Measurements from ENCODE around the gene PRKCSH.
"Not testable (repeated sequence)": the region's sequence is repeated elsewhere in the genome, so short reads cannot be mapped to it uniquely, and the experiment has no call there.

The PRKCSH gene

GRCh38 chr19:11435057-11435832 is at the start of gene PRKCSH, which contains the start of gene ODAD3:
Gene PRKCSH (plus strand): TSS chr19:11435635. CDS start chr19:11436118, 483 bp downstream.
Gene ODAD3 (minus strand): TSS chr19:11435121. CDS start chr19:11435016, 105 bp downstream.
- peak; percentile 99 for DNase-seq

- DNase-seq, result no peak
Measured at GRCh38 chr19:11387162-11388034, 48.0 kb upstream of the PRKCSH start.

- DNase-seq, result no peak
Measured at GRCh38 chr19:11390359-11390758, 45.1 kb upstream of the PRKCSH start.

- DNase-seq, result no peak
Measured at GRCh38 chr19:11390933-11391680, 44.3 kb upstream of the PRKCSH start.

GRCh38 chr19:11397089-11397610 is 38.3 kb upstream of the PRKCSH start:
- DNase-seq, result no peak

- no peak for DNase-seq
Measured at GRCh38 chr19:11399667-11400066, 35.8 kb upstream of the PRKCSH start.

GRCh38 chr19:11400798-11401197 is 34.6 kb upstream of the PRKCSH start:
- DNase-seq, result no peak

- no peak for DNase-seq
Measured at GRCh38 chr19:11401808-11402543, 33.5 kb upstream of the PRKCSH start.

- DNase-seq, result no peak
Measured at GRCh38 chr19:11404588-11405222, 30.7 kb upstream of the PRKCSH start.

- no peak for DNase-seq
Measured at GRCh38 chr19:11405846-11406643, 29.4 kb upstream of the PRKCSH start.

GRCh38 chr19:11406703-11407236 is 28.7 kb upstream of the PRKCSH start:
- not testable (repeated sequence) for DNase-seq

- no peak for DNase-seq
Measured at GRCh38 chr19:11408591-11408990, 26.8 kb upstream of the PRKCSH start.

GRCh38 chr19:11410682-11411081 is 24.8 kb upstream of the PRKCSH start:
- no peak for DNase-seq

GRCh38 chr19:11414544-11414943 is 20.9 kb upstream of the PRKCSH start:
- DNase-seq, result no peak

- DNase-seq, result no peak
Measured at GRCh38 chr19:11416346-11417052, 18.9 kb upstream of the PRKCSH start.

GRCh38 chr19:11418094-11418548 is 17.3 kb upstream of the PRKCSH start:
- DNase-seq, result no peak

- no peak for DNase-seq
Measured at GRCh38 chr19:11418549-11419506, 16.6 kb upstream of the PRKCSH start, which contains the start of gene RGL3. Gene RGL3 (minus strand): TSS chr19:11419314. CDS start chr19:11419278, 36 bp downstream.

Measured in NK-92 treated with Interleukin-12 subunit alpha and Interleukin-12 subunit beta, amount 100 ng/mL, for 24 hours (cell line).